SK-N-SH treated with all-trans-retinoic acid at 6 μM for 48 hours (cell line): ENCODE measurements around the gene INSM1.

Source experiments
- CSDC2 ChIP-seq: fragments of 250-450 bp; sonication (Bioruptor Pico); IDR thresholded peaks from 2 replicates; pipeline ENCODE4 v1.5.0; 2020; ENCODE audit warnings: mild to moderate bottlenecking, moderate library complexity
- PPARA ChIP-seq: fragments of 250-450 bp; sonication (Bioruptor Pico); IDR thresholded peaks from 2 replicates; pipeline ENCODE4 v1.5.0; 2020; ENCODE audit warnings: mild to moderate bottlenecking, borderline replicate concordance
- TF ChIP-seq, protein P1 (sequence below): fragments of 250-450 bp; sonication (Bioruptor Pico); IDR thresholded peaks from 2 replicates; pipeline ENCODE4 v1.5.1; 2021; ENCODE audit warnings: mild to moderate bottlenecking, moderate library complexity

DNA sequence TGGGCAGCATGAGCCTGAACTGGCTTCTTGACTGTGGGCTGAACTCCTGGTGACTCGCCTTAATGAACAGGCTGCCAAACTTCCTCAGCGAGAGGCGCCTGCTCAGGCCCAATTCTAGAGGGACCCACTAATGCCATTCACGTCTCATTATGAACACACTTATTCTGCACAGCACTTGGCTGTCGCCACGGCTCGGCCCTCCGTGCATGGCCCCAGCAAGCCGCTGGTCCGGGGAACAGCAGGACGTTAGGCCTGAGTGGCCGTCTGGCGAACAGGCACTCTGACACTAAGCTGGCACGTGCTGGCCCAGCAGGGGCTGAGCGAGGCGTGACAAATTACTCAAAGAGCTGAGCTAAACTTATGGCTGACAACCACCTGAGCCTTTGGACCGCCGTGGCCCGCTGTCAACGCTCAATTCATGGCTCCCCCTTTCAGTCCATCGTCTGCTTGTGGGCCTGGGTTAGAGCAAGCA, 45.9 kb downstream of the INSM1 start:
- TF ChIP-seq, protein P1, sequence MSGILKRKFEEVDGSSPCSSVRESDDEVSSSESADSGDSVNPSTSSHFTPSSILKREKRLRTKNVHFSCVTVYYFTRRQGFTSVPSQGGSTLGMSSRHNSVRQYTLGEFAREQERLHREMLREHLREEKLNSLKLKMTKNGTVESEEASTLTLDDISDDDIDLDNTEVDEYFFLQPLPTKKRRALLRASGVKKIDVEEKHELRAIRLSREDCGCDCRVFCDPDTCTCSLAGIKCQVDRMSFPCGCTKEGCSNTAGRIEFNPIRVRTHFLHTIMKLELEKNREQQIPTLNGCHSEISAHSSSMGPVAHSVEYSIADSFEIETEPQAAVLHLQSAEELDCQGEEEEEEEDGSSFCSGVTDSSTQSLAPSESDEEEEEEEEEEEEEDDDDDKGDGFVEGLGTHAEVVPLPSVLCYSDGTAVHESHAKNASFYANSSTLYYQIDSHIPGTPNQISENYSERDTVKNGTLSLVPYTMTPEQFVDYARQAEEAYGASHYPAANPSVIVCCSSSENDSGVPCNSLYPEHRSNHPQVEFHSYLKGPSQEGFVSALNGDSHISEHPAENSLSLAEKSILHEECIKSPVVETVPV (CRISPR knock-in tag), result no peak
- TF ChIP-seq CSDC2, result no peak
- TF ChIP-seq PPARA (CRISPR knock-in tag), result no peak
